ENCODE measurements around the gene ELFN1. TPM values are rescaled to one million over a fixed set of nuclear protein-coding genes. Genes with fewer than 3 reads are reported as not detected.

The ELFN1 gene
- total RNA-seq, 2 donors from 2014 or later, result 0.33 to 1.3 TPM

- H3K36me3 ChIP-seq (replicated peaks in 1 of 2; ENCODE audit: insufficient read depth in 1 of 2, low read depth in 2 of 2), result no peaks in the 10 kb centered on the region
- TF ChIP-seq POLR2A (IDR thresholded peaks at IDR 0.05) (no peak), CTCF (IDR thresholded peaks at IDR 0.05) (no peak)
- WGBS, 2 donors, result 25 to 40% methylated on average over 11 of the region's 11 CpGs
- peaks cover 0 to 13% (median 0%) of the 10 kb centered on the region in 3 donors for H3K9me3 ChIP-seq
- no peaks in the 10 kb centered on the region for H3K27me3 ChIP-seq
- intact Hi-C loops (cut with DNase I), result no loop called here
- ATAC-seq, result no peak
- no peak overlapping the region for H3K4me3 ChIP-seq
- no peak overlapping the region for H3K27ac ChIP-seq
- no peak for DNase-seq
- no peaks in the 10 kb centered on the region for H3K4me1 ChIP-seq
Measured at GRCh38 chr7:1638215-1638661, 31.8 kb upstream of the ELFN1 start.

- whole genome bisulfite sequencing, 2 donors, result 76 to 92% methylated on average over 7 to 8 of the region's 8 CpGs
- TF ChIP-seq POLR2A (IDR thresholded peaks at IDR 0.05) (no peak), CTCF (IDR thresholded peaks at IDR 0.05) (no peak)
- Histone ChIP-seq H3K9me3 (peaks cover 0 to 13% (median 0%) of the 10 kb centered on the region in 3 donors), H3K4me1 (no peaks in the 10 kb centered on the region), H3K4me3 (no peak overlapping the region), H3K27me3 (no peaks in the 10 kb centered on the region), H3K36me3 (replicated peaks in 1 of 2; ENCODE audit: insufficient read depth in 1 of 2, low read depth in 2 of 2) (no peaks in the 10 kb centered on the region), H3K27ac (no peak overlapping the region)
- ATAC-seq (no peak), DNase-seq (no peak)
- intact Hi-C loops (cut with DNase I), result no loop called here
Measured at GRCh38 chr7:1639071-1639470, 31.0 kb upstream of the ELFN1 start.

- H3K9me3 ChIP-seq, result peaks cover 0 to 7% (median 0%) of the 10 kb centered on the region in 3 donors
- no peak overlapping the region for H3K4me3 ChIP-seq
- ATAC-seq (no peak), DNase-seq (no peak)
- no peaks in the 10 kb centered on the region for H3K27me3 ChIP-seq
- H3K27ac ChIP-seq, result no peak overlapping the region
- TF ChIP-seq CTCF (IDR thresholded peaks at IDR 0.05), result no peak
- no peaks in the 10 kb centered on the region for H3K36me3 ChIP-seq (replicated peaks in 1 of 2; ENCODE audit: insufficient read depth in 1 of 2, low read depth in 2 of 2)
- H3K4me1 ChIP-seq, result no peaks in the 10 kb centered on the region
- WGBS, 2 donors, result 56 to 58% methylated on average over 15 of the region's 15 CpGs
- intact Hi-C loops (cut with DNase I), result no loop called here
Measured at GRCh38 chr7:1639532-1640175, 30.4 kb upstream of the ELFN1 start.

GRCh38 chr7:1640376-1641172, 29.5 kb upstream of the ELFN1 start:
- ATAC-seq (no peak), DNase-seq (no peak)
- WGBS, 2 donors, result 69 to 70% methylated on average over 19 to 21 of the region's 21 CpGs
- H3K9me3 ChIP-seq, result peaks cover 0 to 4% (median 0%) of the 10 kb centered on the region in 3 donors
- no peaks in the 10 kb centered on the region for H3K36me3 ChIP-seq (replicated peaks in 1 of 2; ENCODE audit: insufficient read depth in 1 of 2, low read depth in 2 of 2)
- no peak overlapping the region for H3K4me3 ChIP-seq
- no peaks in the 10 kb centered on the region for H3K27me3 ChIP-seq
- no peak overlapping the region for H3K27ac ChIP-seq
- H3K4me1 ChIP-seq, result no peaks in the 10 kb centered on the region
- TF ChIP-seq CTCF (IDR thresholded peaks at IDR 0.05) (no peak), POLR2A (IDR thresholded peaks at IDR 0.05) (no peak)
- intact Hi-C loops (cut with DNase I), result no loop called here

Data from body of pancreas (tissue), 4 donors.